Upper lobe of left lung (tissue), 6 donors: Measurements from ENCODE around the gene JDP2. TPM values are rescaled to one million over a fixed set of nuclear protein-coding genes. Genes with fewer than 3 reads are reported as not detected.

ENCODE experiments used
- ATAC-seq, 2 donors: fragments of 200-7000 bp; cut with Tn5 transposase; one replicate each; pipeline ENCODE4 v1.9.1; 2022; ENCODE audit warnings: mild to moderate bottlenecking in 2 of 2, moderate library complexity in 2 of 2; ENCODE audit not compliant: low FRiP score in 2 of 2
- DNase-seq, 2 donors: peaks; one replicate each; pipeline ENCODE4 v3.0.0-alpha.2; 2019 to 2020
- H3K27ac ChIP-seq, 4 donors: fragments of 200-600 bp; sonication (generic); one replicate each; pipeline ENCODE4 v1.5.1; 2016 to 2019
- H3K27me3 ChIP-seq, 4 donors: fragments of 200-600 bp; sonication (generic); one replicate each; pipeline ENCODE4 v1.5.1; 2017 to 2019
- H3K36me3 ChIP-seq, 4 donors: fragments of 200-600 bp; sonication (generic); one replicate each; pipeline ENCODE4 v1.5.1; 2016 to 2019
- H3K4me1 ChIP-seq, 4 donors: fragments of 200-600 bp; sonication (generic); one replicate each; pipeline ENCODE4 v1.5.1; 2018 to 2019
- H3K4me3 ChIP-seq, 4 donors: fragments of 200-600 bp; sonication (generic); one replicate each; pipeline ENCODE4 v1.5.1; 2017 to 2019; ENCODE audit warnings: mild to moderate bottlenecking in 2 of 4, moderate library complexity in 1 of 4
- H3K9me3 ChIP-seq, 4 donors: fragments of 200-600 bp; sonication (generic); one replicate each; pipeline ENCODE4 v1.5.1; 2018 to 2019
- CTCF ChIP-seq, 6 experiments: fragments of 450-650 bp in 4 of 6; fragments of 200-600 bp in 2 of 6; sonication (generic) in 2 of 6; IDR thresholded peaks; one replicate each; pipeline ENCODE4 v1.5.1; 2016 to 2019; ENCODE audit warnings: antibody characterized with exemption in 6 of 6
- EP300 ChIP-seq, 4 donors: sonication (generic); formaldehyde crosslinking; IDR thresholded peaks; one replicate each; pipeline ENCODE4 v1.5.1; 2017; ENCODE audit warnings: antibody characterized with exemption in 4 of 4, control low read depth in 2 of 4
- POLR2A ChIP-seq, 4 donors: fragments of 450-650 bp; IDR thresholded peaks; one replicate each; pipeline ENCODE4 v1.5.1; 2016 to 2017; ENCODE audit warnings: antibody characterized with exemption in 4 of 4, mild to moderate bottlenecking in 2 of 4
- POLR2AphosphoS5 ChIP-seq, 2 donors: sonication (generic); formaldehyde crosslinking; IDR thresholded peaks; one replicate each; pipeline ENCODE4 v1.5.1; 2017; ENCODE audit warnings: antibody characterized with exemption in 2 of 2
- WGBS, 2 donors: methylation state at CpG; one replicate each; pipeline ENCODE4 v1.1.5; 2017 to 2018; 5-methylcytosine and 5-hydroxymethylcytosine counted together
- total RNA-seq, 6 donors: library from RNA; depleted of rRNA in 4 of 6; stranded (reverse); fragments of >200 nt in 4 of 6; gene quantifications; one replicate each; pipeline versions ENCODE4 v1.1.0 to v1.2.1, GENCODE V29; 2016 to 2021
- donor health status: DM: no; HTN: no; CAD: no; lungs with moderate emphysema.
- donor health status: DM: no; HTN: yes; CAD: no; lungs with severe emphysema.

JDP2 gene
- total RNA-seq, 6 donors from 2014 or later, result 60.5 to 150 (median 110) TPM

GRCh38 chr14:75417674-75418073, 10.1 kb upstream of the JDP2 start:
- Histone ChIP-seq H3K4me3 (no peak overlapping the region), H3K9me3 (no peaks in the 10 kb centered on the region), H3K27ac (no peak overlapping the region), H3K27me3 (no peaks in the 10 kb centered on the region), H3K36me3 (no peaks in the 10 kb centered on the region), H3K4me1 (peaks cover 4 to 16% (median 12%) of the 10 kb centered on the region in 4 donors)
- TF ChIP-seq EP300 (IDR thresholded peaks at IDR 0.05), result no peak
- no peak for TF ChIP-seq POLR2AphosphoS5 (IDR thresholded peaks at IDR 0.05)
- DNase-seq (no peak), ATAC-seq (peak in 1 of 2 donors; percentile 41)
- WGBS, 2 donors, result 41 to 59% methylated on average over 1 of the region's 1 CpG

- peak; percentile 35 to 81 for ATAC-seq
- Histone ChIP-seq H3K9me3 (no peaks in the 10 kb centered on the region), H3K36me3 (no peaks in the 10 kb centered on the region), H3K4me1 (peaks cover 4 to 16% (median 12%) of the 10 kb centered on the region in 4 donors), H3K27me3 (no peaks in the 10 kb centered on the region), H3K27ac (peak overlapping the region in 3 of 4 donors; percentile 15 to 75 (median 47)), H3K4me3 (peak overlapping the region in 3 of 4 donors; percentile 21 to 42 (median 30))
- 28 to 47% methylated on average over 16 of the region's 16 CpGs for WGBS, 2 donors
- peak in 1 of 2 donors; percentile 81 for DNase-seq
- TF ChIP-seq EP300 (IDR thresholded peaks at IDR 0.05), result no peak
Observed at GRCh38 chr14:75418850-75419768, 8.7 kb upstream of the JDP2 start.

- no peak overlapping the region for H3K27ac ChIP-seq
- no peaks in the 10 kb centered on the region for H3K9me3 ChIP-seq
- ATAC-seq (no peak), DNase-seq (no peak)
- no peaks in the 10 kb centered on the region for H3K27me3 ChIP-seq
- WGBS, 2 donors, result 67 to 71% methylated on average over 8 of the region's 8 CpGs
- H3K36me3 ChIP-seq, result no peaks in the 10 kb centered on the region
- TF ChIP-seq POLR2A (IDR thresholded peaks at IDR 0.05) (no peak), POLR2AphosphoS5 (IDR thresholded peaks at IDR 0.05) (no peak), EP300 (IDR thresholded peaks at IDR 0.05) (no peak), CTCF (IDR thresholded peaks at IDR 0.05) (no peak)
- H3K4me1 ChIP-seq, result peaks cover 4 to 21% (median 20%) of the 10 kb centered on the region in 4 donors
- no peak overlapping the region for H3K4me3 ChIP-seq
Observed at GRCh38 chr14:75422169-75422568, 5.7 kb upstream of the JDP2 start.

GRCh38 chr14:75424496-75424895, 3.3 kb upstream of the JDP2 start:
- no peaks in the 10 kb centered on the region for H3K27me3 ChIP-seq
- ATAC-seq, result no peak

GRCh38 chr14:75425446-75425845, 2.4 kb upstream of the JDP2 start:
- WGBS, 2 donors, result 76 to 87% methylated on average over 4 of the region's 4 CpGs
- Histone ChIP-seq H3K27me3 (no peaks in the 10 kb centered on the region), H3K4me1 (peaks cover 15 to 30% (median 28%) of the 10 kb centered on the region in 4 donors), H3K27ac (no peak overlapping the region), H3K4me3 (no peak overlapping the region), H3K9me3 (no peaks in the 10 kb centered on the region), H3K36me3 (no peaks in the 10 kb centered on the region)
- ATAC-seq, result no peak
- DNase-seq, result no peak
- TF ChIP-seq EP300 (IDR thresholded peaks at IDR 0.05), result no peak
- no peak for TF ChIP-seq CTCF (IDR thresholded peaks at IDR 0.05)
- TF ChIP-seq POLR2A (IDR thresholded peaks at IDR 0.05), result no peak
- no peak for TF ChIP-seq POLR2AphosphoS5 (IDR thresholded peaks at IDR 0.05)

More at GRCh38 chr14:75424496-75424895, 3.3 kb upstream of the JDP2 start:
- Histone ChIP-seq H3K36me3 (no peaks in the 10 kb centered on the region), H3K9me3 (no peaks in the 10 kb centered on the region), H3K27ac (no peak overlapping the region), H3K4me1 (peaks cover 6 to 21% (median 19%) of the 10 kb centered on the region in 4 donors), H3K4me3 (no peak overlapping the region)
- TF ChIP-seq POLR2AphosphoS5 (IDR thresholded peaks at IDR 0.05), result no peak
- TF ChIP-seq POLR2A (IDR thresholded peaks at IDR 0.05), result no peak
- no peak for TF ChIP-seq CTCF (IDR thresholded peaks at IDR 0.05)
- TF ChIP-seq EP300 (IDR thresholded peaks at IDR 0.05), result no peak
- 43 to 95% methylated on average over 1 of the region's 1 CpG for WGBS, 2 donors
- no peak for DNase-seq
